ENCODE measurements around the gene TMEM18.

The TMEM18 gene

GRCh38 chr2:650343-651310 lies 26.6 kb downstream of the TMEM18 start:
- DNase-seq, result no peak

DNA sequence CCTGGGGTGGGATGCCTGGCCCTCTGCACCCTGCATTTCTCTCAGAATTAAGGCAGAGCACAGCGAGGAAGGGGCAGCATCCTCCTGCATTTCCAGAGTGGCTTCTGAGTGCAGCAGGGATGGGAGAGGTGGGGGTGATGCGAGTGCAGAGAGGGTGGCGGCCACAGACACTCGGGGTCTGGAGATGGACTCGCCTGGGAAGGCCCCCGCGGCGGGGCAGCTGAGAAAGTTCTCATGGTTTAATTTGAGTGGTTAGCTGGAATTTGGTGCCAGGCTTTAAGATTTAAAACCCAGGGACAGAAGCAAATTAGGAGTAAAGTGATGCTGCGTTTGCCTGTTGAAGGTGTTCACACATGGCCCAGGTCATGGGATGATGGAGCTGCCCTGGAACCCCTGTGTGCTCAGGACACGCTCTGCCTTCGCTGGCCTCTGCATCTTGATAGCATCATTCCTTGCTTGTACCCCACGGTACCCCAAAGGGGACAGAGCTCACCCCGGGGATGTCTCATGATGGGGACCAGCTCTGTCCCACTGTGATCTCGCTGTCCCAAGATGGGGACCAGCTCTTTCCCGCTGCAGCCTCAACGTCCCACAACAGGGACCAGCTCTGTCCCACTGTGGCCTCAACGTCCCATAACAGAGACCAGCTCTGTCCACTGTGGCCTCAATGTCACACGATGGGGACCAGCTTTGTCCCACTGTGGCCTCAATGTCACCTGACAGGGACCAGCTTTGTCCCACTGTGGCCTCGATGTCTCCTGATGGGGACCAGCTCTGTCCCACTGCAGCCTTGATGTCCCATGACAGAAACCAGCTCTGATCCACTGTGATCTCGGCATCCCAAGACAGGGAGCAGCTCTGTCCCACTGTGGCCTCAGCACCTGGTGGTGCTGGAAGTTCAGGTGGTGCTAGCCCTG lies 27.5 kb downstream of the TMEM18 start:
- DNase-seq, result no peak

DNA sequence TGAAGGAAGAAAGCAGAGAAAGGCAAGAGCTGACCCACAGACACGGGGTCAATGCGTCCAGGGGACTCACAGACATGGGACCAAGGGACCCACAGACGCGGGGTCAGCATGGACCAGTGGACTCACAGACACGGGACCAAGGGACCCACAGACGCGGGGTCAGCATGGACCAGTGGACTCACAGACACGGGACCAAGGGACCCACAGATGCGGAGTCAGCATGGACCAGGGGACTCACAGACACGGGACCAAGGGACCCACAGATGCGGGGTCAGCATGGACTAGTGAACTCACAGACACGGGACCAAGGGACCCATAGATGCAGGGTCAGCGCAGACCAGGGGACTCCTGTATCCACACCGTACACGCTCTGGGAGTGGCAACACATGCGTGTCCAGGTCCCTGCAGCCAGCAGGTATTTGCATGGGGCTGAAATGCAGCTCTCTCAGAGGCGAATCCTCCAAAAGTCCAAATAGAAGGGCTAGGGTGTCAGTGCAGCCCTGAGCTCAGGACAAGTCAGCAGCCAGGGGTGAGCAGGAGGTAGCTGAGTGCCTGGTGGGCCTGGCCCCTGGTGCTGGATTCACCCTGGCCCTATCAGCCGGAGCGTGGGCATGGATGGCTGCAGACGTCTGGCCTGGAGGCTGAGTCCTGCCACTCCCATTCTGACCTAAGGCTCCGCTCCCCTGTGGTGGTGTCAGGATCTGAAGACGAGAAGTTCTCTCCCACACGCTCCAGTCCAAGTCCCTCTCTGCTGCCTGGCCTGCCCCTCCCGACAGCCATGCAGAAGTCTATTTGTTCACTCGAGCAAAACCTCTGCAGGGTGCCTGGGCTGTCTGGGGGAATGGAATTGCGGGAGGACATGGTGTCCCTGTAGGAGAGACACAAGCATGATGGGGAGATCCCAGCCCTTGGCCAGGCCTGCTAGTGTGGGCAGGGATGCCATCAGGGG lies 28.5 kb downstream of the TMEM18 start:
- DNase-seq, result no peak

DNA sequence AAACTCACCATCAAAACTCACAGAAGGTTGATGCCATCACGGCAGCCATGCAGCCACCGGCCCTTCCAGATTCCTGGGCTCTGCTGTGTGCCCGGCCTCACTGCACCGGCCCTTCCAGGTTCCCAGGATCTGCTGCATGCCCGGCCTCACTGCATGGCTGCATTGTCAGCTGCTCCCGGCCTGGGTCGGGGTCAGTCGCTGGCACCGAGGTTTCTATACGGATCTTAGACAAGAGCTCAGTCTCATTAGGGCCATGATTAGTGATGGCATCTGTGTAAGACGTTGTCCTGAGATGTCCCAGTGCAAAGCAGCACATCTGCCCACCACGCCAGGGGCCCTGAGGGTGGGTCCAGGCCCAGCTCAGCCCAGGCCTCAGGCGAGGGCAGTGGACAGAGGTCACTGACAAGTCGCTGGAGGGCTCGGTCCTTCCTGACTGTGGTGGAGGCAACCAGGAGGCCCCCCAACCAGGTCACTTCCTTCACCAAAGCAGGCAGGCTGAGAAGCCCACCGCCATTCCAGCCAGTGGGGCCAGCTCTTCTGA lies 29.4 kb downstream of the TMEM18 start:
- DNase-seq, result no peak

DNA sequence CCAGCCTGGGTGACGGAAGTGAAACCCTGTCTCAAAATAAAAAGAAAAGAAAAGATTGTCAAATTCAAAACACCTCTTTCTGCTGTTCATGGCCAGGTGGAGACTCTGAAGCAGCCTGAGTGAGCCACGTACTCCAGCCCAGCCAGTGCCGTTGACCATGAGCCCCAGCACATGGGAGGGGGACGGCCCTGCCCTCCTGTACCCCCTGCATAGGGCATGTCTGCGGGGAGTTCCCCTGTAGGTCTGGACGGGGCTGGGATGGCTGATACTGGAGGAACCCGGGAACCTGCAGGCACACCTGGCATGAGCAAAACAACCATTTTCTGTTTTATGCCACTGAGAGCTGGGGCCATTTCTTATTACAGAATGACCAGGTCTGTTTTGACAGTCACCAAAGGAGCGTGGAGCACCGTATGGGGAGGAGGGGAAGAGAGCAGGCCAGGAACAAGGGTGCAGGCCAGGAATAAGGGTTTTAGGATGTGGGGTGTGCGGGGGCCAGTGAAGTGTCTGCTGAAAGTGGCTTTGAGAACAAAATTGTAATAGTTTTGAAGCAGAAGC lies 30.1 kb downstream of the TMEM18 start:
- no peak for DNase-seq

DNA sequence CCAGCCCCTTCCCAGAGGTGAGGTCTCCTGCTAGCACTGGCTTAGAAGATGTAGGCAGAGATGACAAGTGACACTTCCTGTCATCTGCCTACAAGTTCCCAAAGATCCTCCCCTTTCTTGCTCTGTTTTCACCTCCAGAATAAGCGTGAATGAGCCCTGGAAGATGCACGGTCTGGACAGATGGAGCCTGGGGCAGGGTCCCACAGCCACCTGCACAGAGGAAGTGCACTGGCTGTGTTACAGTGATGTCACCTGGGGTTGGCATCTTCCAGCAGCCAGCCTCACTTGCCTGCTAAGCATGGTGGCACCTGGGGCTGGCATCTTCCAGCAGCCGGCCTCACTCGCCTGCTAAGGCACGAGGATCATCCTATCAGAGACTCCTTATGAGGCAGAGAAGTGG lies 32.3 kb downstream of the TMEM18 start:
- DNase-seq, result no peak

DNA sequence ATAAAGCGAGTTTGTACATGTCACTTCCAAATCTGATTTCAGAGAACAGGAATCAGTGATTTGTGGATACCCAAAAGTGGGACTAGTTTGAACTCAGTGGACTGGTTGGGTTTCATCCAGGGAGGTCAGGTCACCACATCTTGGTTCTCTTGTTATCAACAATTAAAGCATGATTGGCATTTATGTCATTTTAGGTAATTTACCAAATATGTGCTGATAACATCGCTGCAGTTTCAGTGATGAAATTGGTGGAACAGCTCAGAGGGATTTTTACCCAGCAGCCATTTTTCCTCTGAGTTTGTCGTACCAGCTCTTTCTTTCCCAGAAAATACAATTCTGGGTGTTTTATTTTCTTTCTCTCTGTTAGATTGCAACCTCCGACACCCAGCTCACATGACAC lies 33.4 kb downstream of the TMEM18 start:
- no peak for DNase-seq

DNA sequence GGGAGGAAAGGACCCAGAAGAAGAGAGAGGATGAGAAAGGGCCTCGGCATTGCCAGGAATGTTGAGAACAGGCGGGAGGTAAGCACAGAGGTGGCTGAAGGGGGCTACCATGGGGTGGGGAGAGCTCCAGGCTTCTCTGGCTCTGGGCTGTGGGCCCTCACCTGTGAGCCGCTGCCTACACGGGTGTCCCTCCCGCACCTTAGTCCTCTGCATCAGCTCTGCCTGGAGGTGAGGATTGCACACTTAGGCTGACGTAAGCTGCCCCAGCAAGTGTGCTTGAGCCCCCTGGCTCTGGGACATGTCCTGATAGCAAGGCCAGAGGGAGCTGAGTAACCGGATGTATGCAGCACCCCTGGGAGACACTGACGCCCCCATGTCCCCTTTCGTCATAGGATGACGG lies 33.9 kb downstream of the TMEM18 start:
- no peak for DNase-seq

GRCh38 chr2:641872-642815 lies 35.1 kb downstream of the TMEM18 start:
- DNase-seq, result no peak

DNA sequence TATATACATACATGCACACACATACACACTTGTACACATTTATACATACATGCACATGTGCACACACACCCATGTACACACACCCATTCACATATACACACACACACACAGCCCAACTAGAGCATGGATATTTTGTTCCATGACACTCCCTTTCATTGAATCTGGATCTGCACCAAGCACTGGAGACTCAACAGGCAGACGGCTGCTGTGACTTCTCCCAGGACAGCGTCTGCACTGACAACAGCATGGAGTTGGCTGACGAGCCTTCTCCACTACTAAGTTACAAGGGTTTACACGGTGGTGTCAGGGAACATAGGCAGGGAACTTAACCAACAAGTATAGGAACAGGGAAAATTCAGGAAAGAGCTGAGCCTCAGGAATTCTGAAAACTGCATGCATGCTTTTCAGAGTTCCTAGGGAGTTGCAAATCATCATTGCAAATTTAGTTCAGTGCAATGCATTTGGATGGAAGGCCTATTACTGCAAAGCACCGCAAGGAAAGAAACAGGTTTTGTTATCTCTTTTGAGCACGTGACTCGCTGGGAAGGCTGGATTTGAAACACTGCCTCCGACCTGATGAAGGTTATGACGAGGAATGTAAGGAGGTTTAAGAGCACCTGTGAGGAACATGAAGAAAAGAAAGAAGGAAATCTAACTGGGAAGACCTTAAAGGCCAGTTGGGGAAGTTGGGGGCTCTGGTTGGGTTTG lies 35.9 kb downstream of the TMEM18 start:
- no peak for DNase-seq

- DNase-seq, result no peak
These were observed 37.5 kb downstream of the TMEM18 start for GRCh38 chr2:639703-640102.

- no peak for DNase-seq
These were observed 39.4 kb downstream of the TMEM18 start for GRCh38 chr2:637804-638203.

- no peak for DNase-seq
These were observed 39.8 kb downstream of the TMEM18 start for GRCh38 chr2:637406-637776.

GRCh38 chr2:636641-637405 lies 40.4 kb downstream of the TMEM18 start:
- DNase-seq, result peak; percentile 40

DNA sequence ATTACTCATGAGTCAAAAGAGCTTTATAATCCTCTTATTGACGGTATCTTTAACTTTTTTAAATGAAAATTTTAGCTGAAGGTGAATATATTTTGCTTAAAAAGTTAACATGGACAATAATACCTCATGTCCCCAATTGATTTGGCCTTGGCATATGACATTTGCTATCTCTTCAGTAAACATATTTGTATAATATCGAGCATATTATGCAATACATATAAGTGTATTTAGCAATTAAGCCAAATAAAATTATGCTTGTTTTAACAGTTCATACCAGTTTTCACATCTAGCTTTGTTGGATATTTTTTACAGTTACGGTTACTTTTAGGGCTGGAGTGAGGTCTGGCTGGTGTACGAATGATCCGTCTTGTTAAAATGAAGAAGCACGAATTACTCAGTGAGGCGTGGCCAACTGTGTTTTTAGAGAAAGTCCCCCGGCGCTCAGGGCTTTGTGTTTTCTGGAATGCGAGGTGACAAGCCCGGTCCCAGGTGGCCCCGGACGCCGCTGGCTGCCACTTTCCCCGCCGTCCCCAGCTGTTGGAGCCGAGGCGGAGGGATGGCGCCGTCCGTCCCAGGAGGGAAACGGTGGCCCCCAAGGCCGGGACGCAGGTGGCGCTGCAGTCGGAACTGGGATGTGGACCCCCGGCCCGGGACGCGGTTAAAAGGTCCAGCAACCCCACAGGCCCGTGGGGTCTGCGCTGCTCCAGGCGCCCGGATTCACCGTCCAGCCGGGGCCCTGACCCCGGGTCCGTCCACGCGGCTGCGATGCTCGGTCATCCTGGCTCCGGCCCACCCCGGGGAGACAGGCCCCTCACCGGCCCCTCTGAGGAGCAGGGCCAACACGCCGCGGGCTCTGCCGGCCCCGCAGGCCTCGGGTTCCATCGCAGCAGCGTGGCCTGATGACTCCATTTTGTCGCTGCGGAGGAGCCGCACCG lies 41.3 kb downstream of the TMEM18 start:
- DNase-seq, result no peak

DNA sequence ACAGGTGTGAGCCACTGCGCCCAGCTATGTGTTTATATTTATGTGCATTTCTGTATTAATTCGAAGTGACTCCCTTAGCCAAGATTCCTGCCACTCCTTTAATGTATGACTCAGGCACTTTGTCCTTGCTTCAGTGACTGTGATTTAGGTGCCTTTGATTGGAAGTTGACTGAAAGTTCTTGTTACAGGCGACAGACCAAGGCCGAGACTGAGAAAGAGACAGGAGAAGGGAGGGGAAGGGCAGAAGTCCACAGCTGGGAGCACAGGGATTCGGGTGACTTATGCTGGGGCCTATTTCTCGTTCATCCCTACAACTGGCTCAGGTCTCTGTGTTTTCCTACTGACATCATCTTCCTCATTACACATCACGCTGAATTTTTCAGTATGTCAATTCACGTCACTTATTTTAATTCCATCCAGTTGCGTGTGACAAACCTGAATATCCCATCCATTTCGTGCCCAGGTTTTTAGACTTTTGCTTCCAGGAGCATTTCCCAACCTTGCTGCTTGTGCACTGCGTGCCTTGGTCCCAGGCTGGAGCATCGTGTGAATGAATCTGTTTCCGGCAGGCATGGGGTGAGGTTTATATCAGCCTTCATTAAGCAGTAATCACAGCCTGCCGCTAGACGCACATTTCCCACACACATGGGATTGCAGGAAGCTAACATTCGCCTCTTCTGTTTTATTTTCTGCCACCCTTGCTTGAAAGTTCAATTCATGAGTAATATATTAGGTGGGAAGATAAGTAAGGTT lies 42.4 kb downstream of the TMEM18 start:
- no peak for DNase-seq

DNA sequence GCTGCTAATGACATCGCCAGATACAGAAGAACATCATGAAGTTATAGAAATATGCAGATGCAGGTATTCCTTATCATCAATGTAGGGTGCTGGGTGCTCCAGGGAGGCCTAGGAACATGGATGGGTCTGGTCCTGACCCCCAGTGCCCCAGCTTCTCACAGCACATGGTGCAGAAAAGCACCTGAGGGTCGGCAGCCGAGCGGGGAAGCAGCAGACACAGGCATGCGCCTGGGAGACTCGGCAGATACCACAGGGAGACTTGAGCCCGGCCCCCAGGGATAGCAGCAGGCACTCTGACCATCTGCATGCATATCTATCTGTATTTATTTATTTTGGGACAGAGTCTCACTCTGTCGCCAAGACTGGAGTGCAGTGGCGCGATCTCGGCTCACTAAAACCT lies 43.2 kb downstream of the TMEM18 start:
- DNase-seq, result no peak
